ENCODE results near the gene CASP8AP2.

- TF ChIP-seq TCF4 (CRISPR knock-in tag; IDR thresholded peaks at IDR 0.05; ENCODE audit: borderline replicate concordance) (no peak), RARB (CRISPR knock-in tag; IDR thresholded peaks at IDR 0.05) (no peak), ZFP3 (CRISPR knock-in tag; IDR thresholded peaks at IDR 0.05) (no peak), ZNF70 (CRISPR knock-in tag; IDR thresholded peaks at IDR 0.05) (no peak), GLIS3 (CRISPR knock-in tag; IDR thresholded peaks at IDR 0.05) (no peak), TOX (CRISPR knock-in tag; IDR thresholded peaks at IDR 0.05; ENCODE audit: borderline replicate concordance) (no peak), ARNTL (CRISPR knock-in tag; IDR thresholded peaks at IDR 0.05; ENCODE audit: borderline replicate concordance, low read depth) (no peak)
These were observed 12.5 kb downstream of the CASP8AP2 start for GRCh38 chr6:89842228-89842627.

Measured in SK-N-SH treated with all-trans-retinoic acid at 6 μM for 48 hours (cell line).